Activated CD8-positive, alpha-beta memory T cell treated with anti-CD3 and anti-CD28 coated beads, Interleukin-2, amount 50 U/mL, for 24 hours (primary cell): ENCODE measurements around the gene ATRN.
"Not testable (repeated sequence)": the region's sequence is repeated elsewhere in the genome, so short reads cannot be mapped to it uniquely, and the experiment has no call there.

Experiments used
- DNase-seq: peaks from one replicate; pipeline ENCODE4 v3.0.0-alpha.2; 2020; ENCODE audit errors: extremely low read depth

ATRN gene

DNA sequence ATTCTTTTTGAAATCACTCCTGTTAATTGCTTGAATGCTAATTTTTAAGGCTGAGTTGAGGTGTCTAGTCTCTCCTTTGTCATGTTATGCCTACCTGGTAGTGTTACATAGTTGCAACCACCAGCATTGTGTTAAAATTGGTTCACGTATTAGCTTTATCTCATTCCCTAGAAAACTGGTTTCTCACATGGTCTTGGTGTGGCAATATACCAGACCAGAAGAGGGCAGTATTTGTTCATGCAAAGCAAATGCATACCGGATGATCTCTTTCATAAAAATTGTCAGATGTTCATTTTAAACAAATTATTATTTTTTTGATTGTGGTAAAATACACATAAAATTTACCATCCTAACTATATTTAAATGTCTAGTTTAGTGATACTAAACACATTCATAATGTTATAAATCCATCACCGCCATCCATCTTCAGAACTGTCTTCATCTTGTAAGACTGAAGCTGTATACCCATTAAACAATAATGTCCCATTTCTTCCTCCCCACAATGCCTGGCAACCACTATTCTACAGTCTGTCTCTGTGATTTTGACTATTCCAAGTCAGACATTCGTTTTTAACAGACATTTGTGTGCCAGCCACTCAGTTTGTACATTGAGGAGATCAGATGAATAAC lies 92.8 kb downstream of the ATRN start:
- no peak for DNase-seq

- no peak for DNase-seq
These were observed 95.0 kb downstream of the ATRN start for GRCh38 chr20:3565851-3566250.

DNA sequence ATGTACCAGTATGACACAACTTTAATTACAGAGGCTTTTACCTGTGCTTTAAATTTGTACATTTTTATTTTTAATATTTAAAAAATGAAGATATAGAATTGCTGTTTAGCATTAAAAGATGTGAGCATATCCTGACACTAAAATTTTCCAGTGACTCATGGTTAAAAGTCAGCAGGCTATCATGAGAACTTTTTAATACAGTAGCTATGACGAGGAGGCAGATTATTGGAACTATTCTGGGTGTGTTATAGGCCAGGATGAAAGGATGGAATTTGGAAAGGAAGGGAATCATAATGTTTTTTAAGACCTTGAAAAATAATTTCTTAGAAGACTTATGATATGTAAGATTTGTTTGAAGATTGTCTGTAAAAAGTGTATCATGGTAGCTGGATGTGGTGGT lies 101.3 kb downstream of the ATRN start:
- DNase-seq: no peak

- DNase-seq: no peak
These were observed 105.5 kb downstream of the ATRN start for GRCh38 chr20:3576363-3576762.

DNA sequence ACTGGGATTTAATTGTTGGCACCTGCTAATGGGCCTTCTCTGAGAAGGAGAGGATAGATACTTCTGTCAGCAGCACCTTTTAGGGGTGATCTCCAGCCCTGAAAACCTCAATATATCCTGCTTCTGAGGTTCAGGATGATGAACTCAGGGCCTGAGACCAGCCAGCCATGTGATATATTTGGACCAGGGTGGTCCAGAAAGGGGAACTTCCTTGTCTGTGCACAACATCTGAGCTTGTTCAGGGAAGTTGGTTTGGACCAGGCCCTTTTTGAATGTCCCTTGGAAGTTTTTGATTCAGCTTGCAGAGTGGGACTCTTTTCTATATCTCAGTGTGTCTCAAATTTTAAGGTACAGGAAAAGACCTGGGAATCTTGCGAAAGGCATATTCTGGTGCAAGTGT lies 106.5 kb downstream of the ATRN start:
- DNase-seq: no peak

DNA sequence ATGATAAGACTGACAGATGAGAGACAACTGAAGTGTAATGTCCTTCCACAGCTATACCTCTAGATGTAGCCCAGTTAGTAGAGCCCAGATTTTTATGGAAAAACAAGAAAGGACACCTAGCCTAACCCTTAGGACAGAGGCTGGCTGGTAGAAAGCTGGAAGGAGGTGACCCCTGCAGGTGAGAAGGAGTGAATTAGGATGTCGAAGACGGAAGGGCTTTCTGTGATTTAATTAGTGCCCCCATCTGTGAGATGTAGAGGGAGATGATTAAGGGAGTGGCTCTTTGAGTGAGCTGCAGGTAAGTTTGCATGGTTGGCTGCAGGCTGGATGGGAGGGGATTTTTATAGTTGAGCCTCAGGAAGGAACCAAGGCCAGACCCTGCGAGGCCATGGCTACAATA lies 109.6 kb downstream of the ATRN start:
- no peak for DNase-seq

GRCh38 chr20:3583765-3584164 lies 112.9 kb downstream of the ATRN start:
- no peak for DNase-seq

GRCh38 chr20:3586093-3586492 lies 115.3 kb downstream of the ATRN start:
- no peak for DNase-seq

GRCh38 chr20:3590164-3590563 lies 119.3 kb downstream of the ATRN start:
- no peak for DNase-seq

- no peak for DNase-seq
These were observed 122.1 kb downstream of the ATRN start for GRCh38 chr20:3592931-3593330.

GRCh38 chr20:3595541-3595940 lies 124.7 kb downstream of the ATRN start:
- DNase-seq: no peak

DNA sequence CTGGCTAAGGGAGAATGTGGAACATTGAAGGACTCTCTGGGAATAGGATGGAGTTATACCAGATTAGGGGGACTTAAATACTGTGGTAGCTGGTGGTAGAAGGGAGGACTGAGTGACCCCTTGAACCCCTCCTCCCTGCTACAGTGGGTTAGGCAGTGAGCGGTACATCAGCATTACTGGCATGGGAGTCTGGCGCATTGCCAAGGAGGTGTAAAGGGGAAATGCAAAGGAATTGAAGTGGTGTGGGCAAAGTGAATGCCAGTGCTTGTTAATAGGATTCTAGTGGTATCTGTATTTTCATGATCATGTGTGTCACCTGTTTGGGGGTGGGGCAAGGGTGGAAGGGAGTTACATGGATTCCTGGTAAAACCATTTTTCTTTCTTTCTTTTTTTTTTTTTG lies 132.3 kb downstream of the ATRN start:
- DNase-seq: no peak

GRCh38 chr20:3605386-3605886 lies 134.6 kb downstream of the ATRN start:
- DNase-seq: not testable (repeated sequence)

- no peak for DNase-seq
These were observed 135.2 kb downstream of the ATRN start for GRCh38 chr20:3606021-3606420.

DNA sequence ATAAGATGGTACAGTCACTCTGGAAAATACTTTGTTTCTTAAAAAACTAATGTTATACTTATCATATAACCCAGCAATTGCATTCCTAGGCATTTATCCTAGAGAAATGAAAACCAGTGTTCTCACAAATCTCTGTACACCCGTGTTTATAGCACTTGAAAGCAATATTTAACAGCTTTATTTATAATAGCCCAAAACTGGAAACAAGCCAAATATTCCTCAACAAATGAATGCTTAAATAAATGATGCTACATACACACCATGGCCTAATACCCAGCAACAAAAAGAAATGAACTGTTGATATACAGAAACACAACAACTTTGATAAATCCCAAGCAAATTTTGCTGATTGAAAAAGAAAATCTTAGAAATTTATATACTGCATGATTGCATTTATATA lies 141.1 kb downstream of the ATRN start:
- no peak for DNase-seq

DNA sequence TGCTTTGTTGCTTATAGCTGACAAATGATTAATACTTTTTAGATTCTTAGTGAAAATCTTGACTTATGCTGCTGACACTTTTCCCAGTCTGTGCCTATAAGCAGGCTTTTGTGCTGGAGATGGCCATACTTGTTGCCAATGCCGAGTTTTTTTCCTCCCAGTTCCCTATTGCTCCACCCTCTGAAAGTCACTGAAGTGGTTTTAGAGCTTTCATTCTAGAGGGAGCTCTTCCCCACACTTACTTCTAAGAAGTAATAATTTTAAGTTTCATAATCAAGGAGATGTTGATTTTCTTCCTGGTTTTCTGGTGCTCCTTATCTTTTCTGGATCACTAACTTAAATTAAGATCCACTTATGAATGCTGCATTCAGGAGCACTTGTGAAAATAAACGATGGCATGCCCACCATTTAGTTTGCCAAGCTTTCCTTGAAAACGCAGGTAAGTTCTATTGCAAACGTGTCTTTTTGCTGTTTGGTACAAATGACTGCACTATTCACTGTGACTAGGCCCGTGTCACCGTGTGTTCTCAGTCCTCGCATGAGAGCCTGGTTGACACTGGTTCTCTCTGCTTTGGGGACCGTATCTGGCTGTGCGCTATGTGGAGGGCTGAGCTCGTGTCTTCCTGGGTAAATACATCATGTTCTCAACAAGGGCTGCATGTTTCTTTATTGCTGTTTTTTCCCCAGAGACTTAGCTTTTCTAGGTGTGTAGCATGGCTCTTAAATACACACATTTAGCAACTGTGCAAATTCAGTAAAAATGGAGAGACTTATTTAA lies 142.2 kb downstream of the ATRN start:
- DNase-seq: no peak

DNA sequence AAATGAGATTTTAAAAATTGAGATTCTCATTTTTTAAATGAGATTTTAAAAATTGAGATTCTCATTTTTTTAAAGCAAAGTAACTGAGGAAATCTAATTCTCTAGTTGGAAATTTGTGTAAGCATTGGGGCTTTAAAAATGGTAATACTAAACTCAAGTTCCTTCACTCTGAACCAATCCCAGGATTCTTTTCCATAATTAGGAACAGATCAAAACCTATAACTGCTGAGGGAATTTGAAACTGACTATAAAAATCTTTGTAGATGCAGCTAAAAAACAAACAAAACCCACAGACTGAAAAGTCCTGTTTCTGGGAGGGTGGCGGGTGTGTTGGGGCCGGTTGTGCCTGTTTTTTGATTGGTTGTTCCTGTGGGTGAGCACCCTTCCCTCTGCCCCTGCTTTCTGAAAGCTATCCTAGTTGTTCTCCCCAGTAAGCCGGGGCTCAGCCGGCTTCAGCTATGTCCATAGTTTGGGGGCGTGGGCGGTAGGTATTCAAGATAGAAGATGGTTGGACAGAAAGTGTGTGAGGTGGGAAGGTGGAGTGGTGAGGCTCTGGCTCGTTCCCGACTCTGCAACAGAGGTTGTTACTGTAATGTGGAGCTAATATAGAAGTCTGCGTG lies 143.1 kb downstream of the ATRN start:
- DNase-seq: no peak

- DNase-seq: no peak
These were observed 143.6 kb downstream of the ATRN start for GRCh38 chr20:3614466-3614865.

GRCh38 chr20:3615171-3615840 lies 144.5 kb downstream of the ATRN start:
- not testable (repeated sequence) for DNase-seq

DNA sequence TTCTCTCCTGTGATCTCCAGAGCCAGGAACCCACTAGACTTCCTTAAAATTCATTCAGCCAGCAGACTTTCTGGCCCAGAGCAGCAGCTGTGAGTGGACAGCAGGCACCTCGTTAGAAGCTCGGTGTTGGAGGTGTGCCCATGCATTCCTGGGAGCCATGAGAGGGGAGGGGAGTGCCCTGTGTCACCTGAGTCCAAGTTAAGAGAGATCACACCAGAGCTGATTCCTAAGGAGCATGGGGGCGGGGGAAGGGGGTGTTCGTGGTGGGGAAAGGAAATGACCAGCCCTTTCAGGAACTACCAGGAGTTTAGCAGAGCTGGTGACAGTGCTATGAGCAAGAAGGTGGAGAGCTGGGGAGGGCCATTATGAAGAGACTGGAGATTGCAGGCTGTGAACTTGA lies 145.4 kb downstream of the ATRN start:
- DNase-seq: no peak

- no peak for DNase-seq
These were observed 150.3 kb downstream of the ATRN start for GRCh38 chr20:3621111-3621510.

- DNase-seq: no peak
These were observed 151.6 kb downstream of the ATRN start for GRCh38 chr20:3622406-3622805.
